HG03135 (cell line): Measurements from ENCODE around the gene KBTBD7.

ENCODE experiments used
- ATAC-seq: cut with Tn5 transposase; IDR thresholded peaks from one replicate; pipeline ENCODE4 v1.9.1; 2021; ENCODE audit warnings: mild to moderate bottlenecking, moderate library complexity; ENCODE audit not compliant: unreplicated experiment

Gene KBTBD7

GRCh38 chr13:41193919-41194824 is at the start of gene KBTBD7:
KBTBD7 (minus strand) TSS chr13:41194569; CDS start chr13:41194257, 312 bp downstream.
- ATAC-seq = peak; percentile 90

- no peak for ATAC-seq
Observed at GRCh38 chr13:41241626-41242025, 47.3 kb upstream of the KBTBD7 start.

DNA sequence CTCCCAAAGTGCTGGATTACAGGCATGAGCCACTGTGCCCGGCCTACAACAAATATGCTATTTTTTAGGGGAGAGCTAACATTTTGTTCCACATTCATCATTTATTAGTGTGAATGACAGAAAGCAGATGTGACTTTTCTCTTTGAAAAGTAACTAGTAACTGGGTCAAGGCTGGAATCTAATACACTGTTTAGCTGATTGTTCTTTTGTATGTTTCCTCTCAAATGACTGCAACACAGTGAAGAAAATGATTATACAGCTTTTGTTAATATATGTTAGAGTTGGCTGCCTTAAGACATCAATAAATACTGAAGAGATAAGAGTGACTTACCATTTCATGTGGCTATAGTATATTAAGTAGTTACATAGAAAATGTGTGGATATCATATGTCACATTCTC is 42.0 kb upstream of the KBTBD7 start:
- ATAC-seq = no peak

GRCh38 chr13:41232578-41233480 is 38.5 kb upstream of the KBTBD7 start:
- ATAC-seq = no peak

DNA sequence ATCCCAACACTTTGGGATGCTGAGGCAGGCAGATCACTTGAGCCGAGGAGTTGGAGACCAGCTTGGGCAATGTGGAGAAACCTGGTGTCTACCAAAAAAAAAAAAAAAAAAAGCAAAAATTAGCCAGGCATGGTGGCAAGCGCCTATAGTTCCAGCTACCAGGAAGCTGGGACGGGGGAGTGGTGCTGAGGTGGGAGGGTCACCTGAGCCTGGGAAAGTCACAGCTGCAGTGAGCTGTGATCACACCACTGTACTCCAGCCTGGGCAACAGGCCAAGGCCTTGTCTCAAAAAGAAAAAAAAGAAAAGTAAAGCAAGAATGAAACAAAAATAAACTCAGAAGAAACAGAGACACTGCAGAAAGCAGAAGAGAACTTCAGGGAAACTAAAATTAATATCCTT is 37.4 kb upstream of the KBTBD7 start:
- ATAC-seq = no peak

- ATAC-seq = no peak
Observed at GRCh38 chr13:41231025-41231677, 36.8 kb upstream of the KBTBD7 start.

DNA sequence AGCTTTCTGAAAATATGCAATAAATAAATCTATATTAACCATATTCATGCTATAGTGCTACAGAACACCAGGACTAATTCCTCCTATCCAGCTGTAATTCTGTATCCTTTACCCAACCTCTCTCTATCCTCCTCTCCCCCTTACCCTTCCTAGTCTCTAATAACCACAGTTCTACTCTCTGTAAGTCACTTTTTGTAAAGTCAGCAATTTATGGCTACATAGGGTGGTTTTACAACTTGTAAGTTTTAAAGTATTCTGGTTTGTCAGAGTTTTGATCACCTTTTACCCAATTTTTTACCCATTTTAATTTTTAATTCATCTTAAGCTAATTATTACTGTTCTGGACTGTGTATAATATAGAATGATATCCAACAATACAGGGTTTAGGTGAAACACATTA is 35.0 kb upstream of the KBTBD7 start:
- no peak for ATAC-seq

DNA sequence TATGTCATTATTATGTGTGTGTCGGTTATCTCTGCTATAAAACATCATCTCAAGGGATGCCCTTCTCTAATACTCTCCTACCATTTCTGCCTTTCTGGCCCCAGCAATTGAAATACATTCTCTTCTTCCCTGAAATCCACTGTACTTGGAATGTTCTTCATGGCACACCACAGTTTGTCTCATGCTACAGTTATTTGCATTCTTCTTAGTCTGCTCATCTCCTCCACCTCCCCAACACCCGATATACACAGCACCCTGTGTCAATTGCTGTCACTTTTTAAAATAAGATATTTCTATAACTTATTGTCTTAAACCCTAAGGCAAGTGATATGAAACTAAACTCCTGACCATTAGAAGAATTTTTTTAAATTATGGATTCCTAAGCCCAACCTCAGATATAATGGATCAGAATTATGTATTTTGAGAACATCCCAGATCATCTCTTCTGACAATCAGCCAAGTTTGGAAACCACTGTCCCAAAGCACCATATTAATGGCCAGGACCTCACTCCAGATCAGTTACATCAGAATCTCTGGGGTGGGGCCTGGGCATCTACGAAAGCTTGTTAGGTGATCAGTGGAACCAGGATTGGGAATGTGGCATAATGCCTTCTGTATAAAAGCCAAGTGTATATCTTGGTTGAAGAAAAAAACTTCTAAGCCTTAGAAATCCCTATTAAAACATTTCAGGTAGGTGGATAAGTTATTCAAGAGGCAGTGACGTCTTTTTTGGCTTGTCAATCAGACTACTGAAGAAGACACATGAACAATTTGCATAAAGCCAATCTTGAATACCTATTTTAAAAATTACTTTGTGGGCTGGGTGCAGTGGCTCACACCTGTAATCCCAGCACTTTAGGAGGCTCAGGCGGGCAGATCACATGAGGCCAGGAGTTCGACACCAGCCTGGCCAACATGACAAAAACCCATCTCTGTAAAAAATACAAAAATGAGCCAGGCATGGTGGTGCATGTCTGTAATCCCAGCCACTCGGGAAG is 30.0 kb upstream of the KBTBD7 start:
- ATAC-seq = no peak

GRCh38 chr13:41222259-41222852 is 28.0 kb upstream of the KBTBD7 start:
- peak; percentile 62 for ATAC-seq

DNA sequence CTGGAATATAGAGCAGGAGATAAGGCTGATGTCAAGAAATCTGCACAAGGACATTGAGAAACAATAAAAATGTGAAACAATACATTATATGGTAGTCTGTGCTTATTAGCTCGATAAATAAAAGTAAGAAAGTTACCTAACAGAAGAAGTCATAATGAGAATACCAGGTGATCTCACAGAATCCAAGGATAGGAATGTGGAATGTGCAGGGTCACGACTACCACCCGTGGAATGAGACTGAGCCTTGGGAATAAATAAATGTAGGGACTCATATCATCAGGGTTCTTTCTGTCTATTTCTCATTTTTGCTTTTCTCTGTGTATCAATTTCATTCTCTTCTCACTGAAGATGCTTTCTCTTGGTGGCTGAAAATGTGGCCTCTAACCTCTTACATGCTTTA is 26.0 kb upstream of the KBTBD7 start:
- ATAC-seq = no peak

GRCh38 chr13:41216160-41216559 is 21.8 kb upstream of the KBTBD7 start:
- no peak for ATAC-seq

DNA sequence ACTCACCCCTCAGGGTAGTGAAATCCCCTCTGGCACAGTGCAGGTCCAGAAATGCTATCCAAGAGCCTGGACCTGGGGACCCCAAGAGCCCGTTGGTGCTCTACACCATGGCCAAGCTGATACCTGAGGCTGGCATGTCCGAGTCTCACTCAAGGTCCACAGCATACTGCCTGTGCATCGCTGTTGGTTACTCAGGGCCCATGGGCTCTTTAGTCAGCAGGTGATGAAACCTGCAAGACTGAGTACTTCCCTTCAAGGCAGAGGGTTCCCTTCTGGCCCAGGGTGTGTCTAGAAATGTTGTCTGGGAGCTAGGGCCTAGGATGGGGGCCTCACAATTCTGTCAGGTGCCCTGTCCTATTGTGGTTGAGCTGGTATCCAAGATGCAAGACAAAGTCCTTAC is 19.6 kb upstream of the KBTBD7 start:
- ATAC-seq = no peak

DNA sequence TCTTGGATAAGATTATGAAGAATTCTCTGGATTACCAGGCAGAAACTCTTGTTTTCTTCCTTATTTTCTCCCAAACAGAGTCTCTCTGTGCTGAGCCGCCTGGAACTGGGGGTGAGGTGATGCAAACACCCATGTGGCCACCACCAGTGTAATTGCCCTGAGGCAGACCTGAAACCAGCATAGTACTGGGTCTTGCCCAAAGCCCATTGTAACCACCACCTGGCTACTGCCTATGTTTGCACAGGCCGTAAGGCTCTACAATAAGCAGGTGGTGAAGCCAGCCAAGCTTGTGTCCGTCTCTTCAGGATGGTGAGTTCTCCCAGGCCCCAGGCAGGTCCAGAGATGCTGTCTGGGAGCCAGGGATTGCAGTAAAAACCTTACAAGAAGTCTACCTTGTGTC is 18.9 kb upstream of the KBTBD7 start:
- ATAC-seq = no peak

- ATAC-seq = no peak
Observed at GRCh38 chr13:41212881-41213280, 18.5 kb upstream of the KBTBD7 start.

- ATAC-seq = no peak
Observed at GRCh38 chr13:41211062-41211461, 16.7 kb upstream of the KBTBD7 start.

DNA sequence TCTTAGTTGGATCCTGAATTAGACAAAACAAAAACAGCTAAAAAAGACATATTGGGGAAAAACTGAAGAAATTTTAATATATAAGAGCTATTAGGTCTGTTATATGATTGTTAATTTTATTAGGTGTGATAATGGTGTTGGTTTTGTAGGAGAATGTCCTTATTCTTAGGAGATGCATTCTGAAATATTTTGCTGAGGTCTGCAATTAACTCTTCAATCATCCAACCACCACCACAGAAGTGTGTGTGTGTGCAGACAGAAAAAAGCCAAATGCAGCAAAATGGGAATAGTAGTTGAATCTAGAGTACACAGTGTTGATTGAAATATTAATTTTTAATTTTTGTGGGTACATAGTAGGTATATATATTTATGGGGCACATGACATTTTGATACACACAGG is 12.1 kb upstream of the KBTBD7 start:
- ATAC-seq = no peak

DNA sequence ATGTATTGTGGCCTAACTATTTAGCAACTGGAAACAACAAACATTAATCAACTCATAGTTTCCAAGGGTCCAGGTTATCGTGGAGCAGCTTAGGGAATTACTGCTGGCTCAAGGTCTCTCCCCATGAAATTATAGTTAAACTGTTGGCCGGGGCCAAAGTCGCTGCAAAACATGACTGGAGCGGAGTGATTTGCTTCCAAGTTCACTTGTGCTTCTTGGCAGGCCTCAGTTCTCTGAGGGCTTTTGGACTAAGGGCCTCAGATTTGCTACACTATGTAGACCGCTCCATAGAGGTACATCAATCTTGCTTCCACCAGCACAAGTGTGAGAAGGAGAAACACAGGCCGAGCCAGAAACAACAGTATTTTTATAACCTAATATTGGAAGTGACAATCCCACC is 9.4 kb upstream of the KBTBD7 start:
- ATAC-seq = no peak

GRCh38 chr13:41200126-41200525 is 5.8 kb upstream of the KBTBD7 start:
- ATAC-seq = no peak

DNA sequence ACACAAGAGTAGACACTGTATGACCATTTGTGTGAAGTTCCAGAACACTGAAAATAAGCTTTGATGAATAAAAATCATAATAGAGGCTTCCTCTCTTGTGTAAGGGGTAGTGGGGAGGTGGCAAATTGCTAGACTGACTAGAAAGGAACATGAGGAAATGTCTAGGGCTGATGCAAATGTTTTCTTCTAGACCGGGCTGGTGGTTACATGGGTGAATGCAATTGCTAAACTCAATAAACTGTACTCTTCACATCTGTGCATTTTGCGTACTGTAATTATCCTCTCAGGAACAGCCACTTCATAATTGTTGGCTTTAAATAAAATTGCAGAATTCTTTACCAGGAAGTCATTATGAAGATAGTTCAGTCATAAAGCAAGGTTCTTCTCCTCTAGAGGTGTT is 5.2 kb upstream of the KBTBD7 start:
- peak; percentile 75 for ATAC-seq

DNA sequence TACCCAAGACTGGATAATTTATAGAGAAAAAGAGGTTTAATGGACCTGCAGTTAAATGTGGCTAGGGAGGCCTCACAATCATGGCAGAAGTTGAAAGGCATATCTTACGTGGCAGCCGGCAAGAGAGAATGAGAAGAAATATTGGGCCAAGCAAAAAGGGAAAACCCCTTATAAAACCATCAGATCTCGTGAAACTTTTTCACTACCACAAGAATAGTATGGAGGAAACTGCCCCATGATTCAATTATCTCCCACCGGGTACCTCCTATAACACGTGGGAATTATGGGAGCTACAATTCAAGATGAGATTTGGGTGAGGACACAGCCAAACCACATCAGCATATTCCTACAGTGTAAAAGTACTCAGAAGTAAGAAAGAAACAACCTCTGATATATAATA is 4.7 kb upstream of the KBTBD7 start:
- ATAC-seq = peak; percentile 3
